IPS-18a (cell line): ENCODE measurements around the gene TMEM269.
A peak's percentile ranks its signal among the peaks of the same experiment; 100 is the strongest.

ENCODE experiments used
- H3K27ac ChIP-seq: one replicate; pipeline ENCODE4 v1.5.1; 2013; ENCODE audit warnings: low read length
- H3K27me3 ChIP-seq: one replicate; pipeline ENCODE4 v1.6.1; 2013; ENCODE audit warnings: mild to moderate bottlenecking, low read length; ENCODE audit not compliant: control insufficient read depth, insufficient read depth
- H3K36me3 ChIP-seq: one replicate; pipeline ENCODE4 v1.6.1; 2013; ENCODE audit warnings: low read depth, low read length; ENCODE audit not compliant: control insufficient read depth
- H3K4me1 ChIP-seq: one replicate; pipeline ENCODE4 v1.6.1; 2013; ENCODE audit warnings: low read depth, low read length; ENCODE audit not compliant: control insufficient read depth
- H3K4me3 ChIP-seq: one replicate; pipeline ENCODE4 v1.5.1; 2013; ENCODE audit warnings: low read length
- H3K9ac ChIP-seq: one replicate; pipeline ENCODE4 v1.6.1; 2013; ENCODE audit warnings: mild to moderate bottlenecking, low read length, moderate library complexity
- H3K9me3 ChIP-seq: one replicate; pipeline ENCODE4 v1.6.1; 2013; ENCODE audit warnings: low read depth, low read length; ENCODE audit not compliant: control insufficient read depth

TMEM269 gene, protein sequence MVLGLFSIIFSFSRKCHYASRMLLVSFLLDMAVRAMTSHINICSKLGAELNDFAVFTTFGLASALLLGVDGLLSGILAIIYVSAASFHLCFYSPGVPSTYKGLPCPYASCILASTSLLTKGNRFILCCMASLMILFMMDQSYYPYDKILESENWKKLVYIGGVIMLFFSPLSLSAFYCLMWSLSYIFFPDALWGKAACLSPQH

DNA sequence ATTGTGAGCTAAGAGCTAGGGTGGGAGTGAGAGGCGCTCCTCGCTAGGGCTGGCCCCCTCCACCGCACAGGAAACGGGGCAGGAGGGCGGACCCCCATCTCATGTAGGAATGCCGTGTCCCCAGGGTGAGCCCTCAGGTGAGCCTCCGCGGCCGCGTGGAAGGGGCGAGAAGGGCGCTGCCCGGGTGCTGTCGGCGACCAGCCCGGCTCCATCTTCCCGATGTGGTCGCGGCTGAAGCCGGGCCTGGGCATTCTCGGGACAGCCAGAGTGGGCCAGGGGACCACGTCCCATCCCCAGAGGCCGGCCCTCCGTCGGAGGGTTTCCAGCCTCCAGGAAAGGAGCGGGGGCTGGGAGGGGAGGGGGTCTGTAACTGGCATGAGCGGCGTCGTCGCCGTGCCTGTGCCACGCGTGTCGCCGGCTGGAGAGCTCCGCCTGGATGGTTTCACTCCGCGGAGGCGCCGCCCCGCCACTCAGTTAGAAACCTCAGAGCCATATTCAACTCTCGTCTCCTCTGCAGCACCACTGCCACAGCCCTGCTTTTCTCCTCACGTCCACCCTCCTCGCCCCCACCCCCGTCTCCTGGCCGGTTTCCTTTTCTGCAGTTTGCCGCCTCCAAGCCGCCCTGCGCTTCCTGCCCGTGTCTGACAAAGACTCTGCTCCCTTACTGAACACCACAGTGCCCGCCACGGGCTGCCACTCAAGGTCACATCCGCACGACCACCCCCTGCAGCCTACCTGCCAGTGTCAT lies at the start of gene TMEM269:
TMEM269 (plus strand) TSS at position 46 of the 748 bp plus-strand sequence. CDS start 4,903 bp downstream, outside the sequence.
- Histone ChIP-seq H3K36me3 (peaks cover 12% of the 10 kb centered on the region), H3K4me1 (no peaks in the 10 kb centered on the region), H3K27me3 (no peaks in the 10 kb centered on the region), H3K9me3 (no peaks in the 10 kb centered on the region), H3K27ac (no peak within 1 kb of the TSS), H3K9ac (no peak within 1 kb of the TSS), H3K4me3 (no peak within 1 kb of the TSS)

- Histone ChIP-seq H3K9me3 (no peaks in the 10 kb centered on the region), H3K27me3 (no peaks in the 10 kb centered on the region), H3K27ac (no peak overlapping the region), H3K4me1 (peaks cover 13% of the 10 kb centered on the region), H3K4me3 (no peak overlapping the region), H3K9ac (no peak overlapping the region), H3K36me3 (no peaks in the 10 kb centered on the region)
These were observed 49.7 kb upstream of the TMEM269 start for GRCh38 chr1:42735056-42735455.

DNA sequence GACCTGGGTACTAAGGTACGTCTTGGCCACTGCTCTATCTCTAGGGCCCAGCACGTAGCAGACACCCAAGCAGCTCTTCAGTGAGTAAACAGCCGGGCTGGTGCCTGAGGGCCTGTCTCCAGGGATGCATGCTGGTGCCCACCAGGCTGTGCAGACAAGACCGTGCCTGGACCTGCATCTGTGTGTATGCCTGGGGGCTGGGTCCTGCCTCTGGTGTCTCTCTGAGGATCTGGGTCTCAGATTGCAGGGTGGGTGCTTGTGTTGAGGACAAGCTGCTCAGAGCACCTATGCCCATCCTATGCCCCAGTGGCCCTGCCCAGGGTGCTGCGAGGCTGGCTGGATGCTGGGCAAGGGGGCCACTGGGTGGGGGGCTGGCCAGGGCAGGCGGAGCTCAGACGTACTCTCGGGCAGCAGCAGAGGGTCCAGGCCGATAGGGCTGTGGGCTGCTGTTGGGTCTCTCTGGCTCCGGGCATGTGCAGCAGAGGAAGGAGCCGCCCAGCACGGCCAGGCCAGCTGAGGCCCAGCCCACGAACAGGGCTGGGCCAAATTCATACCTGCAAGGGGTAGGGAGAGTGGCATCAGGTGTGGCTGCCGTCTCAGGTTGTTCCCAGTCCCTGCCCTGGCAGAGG lies 49.2 kb upstream of the TMEM269 start:
- Histone ChIP-seq H3K9me3 (no peaks in the 10 kb centered on the region), H3K27me3 (no peaks in the 10 kb centered on the region), H3K36me3 (no peaks in the 10 kb centered on the region), H3K4me3 (no peak overlapping the region), H3K9ac (no peak overlapping the region), H3K27ac (no peak overlapping the region), H3K4me1 (peaks cover 17% of the 10 kb centered on the region)

DNA sequence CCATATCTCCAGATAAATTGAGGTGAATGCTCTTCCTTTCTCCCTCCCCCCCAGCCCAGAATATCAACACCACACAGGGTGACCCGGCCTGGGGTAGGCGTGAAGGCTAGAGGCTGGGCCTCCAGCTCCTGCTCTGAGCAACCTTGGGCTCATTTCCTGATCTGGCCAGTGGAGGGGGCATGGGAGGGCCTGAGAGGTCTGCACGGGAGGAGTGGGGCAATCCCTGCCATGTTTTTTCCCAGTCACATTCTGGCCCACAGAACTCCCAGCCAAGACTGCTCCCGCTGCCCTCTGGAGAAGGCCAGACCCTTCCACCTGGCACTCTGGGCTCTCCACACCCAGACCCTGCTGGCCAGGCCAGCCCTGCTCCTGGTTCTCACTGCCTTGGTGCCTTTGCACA lies 48.6 kb upstream of the TMEM269 start:
- H3K9ac ChIP-seq, result no peak overlapping the region

DNA sequence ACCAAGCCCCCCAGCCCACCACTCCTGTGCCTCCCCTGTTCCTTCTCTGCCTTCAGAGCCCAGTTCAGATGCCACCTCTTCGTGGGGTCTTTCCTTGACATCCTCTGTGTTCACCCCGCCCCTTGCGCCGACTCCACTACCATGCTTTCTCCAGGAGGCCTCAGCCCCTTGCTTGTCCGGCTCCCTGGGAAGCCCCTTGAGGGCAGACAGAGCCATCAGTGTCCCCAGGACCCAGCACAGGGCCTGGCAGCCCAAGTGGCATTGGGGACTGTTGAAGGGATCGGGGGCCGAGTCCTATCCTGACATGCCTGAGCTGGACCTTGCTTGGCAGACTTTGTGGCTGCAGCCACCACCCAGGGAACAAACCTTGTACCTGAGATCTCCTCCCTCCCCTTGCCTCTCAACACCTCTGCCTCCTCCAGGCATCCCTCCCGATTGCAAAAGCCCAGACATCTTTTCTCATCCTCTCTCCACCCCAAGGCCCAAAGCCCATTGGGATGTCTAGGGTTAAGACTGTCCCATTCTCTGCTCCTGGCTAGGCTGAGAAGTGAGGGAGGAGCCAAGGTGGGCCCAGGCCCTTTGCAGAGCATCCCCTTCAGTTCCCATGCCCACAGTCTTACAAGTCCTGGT lies 48.1 kb upstream of the TMEM269 start:
- Histone ChIP-seq H3K9me3 (no peaks in the 10 kb centered on the region), H3K4me1 (peaks cover 22% of the 10 kb centered on the region), H3K27ac (no peak overlapping the region), H3K4me3 (no peak overlapping the region), H3K9ac (no peak overlapping the region), H3K27me3 (no peaks in the 10 kb centered on the region), H3K36me3 (no peaks in the 10 kb centered on the region)

More for the DNA sequence above, 48.6 kb upstream of the TMEM269 start:
- H3K36me3 ChIP-seq, result no peaks in the 10 kb centered on the region
- H3K27me3 ChIP-seq, result no peaks in the 10 kb centered on the region
- H3K4me1 ChIP-seq, result peaks cover 18% of the 10 kb centered on the region
- no peaks in the 10 kb centered on the region for H3K9me3 ChIP-seq
- no peak overlapping the region for H3K27ac ChIP-seq
- H3K4me3 ChIP-seq, result no peak overlapping the region

DNA sequence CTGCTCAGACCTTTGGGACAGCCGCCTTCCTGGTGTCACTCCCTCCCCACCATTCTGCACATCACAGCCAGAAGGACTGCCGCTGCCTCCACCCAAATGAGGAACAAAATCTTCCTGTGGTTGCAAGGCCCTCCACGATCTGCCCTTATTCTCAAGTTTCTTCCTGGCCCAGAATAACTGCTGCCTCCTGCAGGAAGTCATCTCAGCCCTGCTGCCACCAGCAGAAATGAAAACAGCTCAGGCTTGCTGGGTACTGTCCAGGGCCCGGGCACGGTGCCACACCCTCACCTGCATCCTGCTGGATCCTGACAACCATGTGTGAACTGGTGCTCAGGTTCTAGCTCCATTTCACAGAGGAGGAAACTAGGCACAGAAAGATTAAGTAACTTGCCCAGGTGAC lies 47.5 kb upstream of the TMEM269 start:
- H3K4me3 ChIP-seq, result no peak overlapping the region
- H3K9ac ChIP-seq, result no peak overlapping the region
- no peaks in the 10 kb centered on the region for H3K27me3 ChIP-seq
- H3K36me3 ChIP-seq, result no peaks in the 10 kb centered on the region
- H3K9me3 ChIP-seq, result no peaks in the 10 kb centered on the region
- no peak overlapping the region for H3K27ac ChIP-seq
- H3K4me1 ChIP-seq, result peaks cover 22% of the 10 kb centered on the region

DNA sequence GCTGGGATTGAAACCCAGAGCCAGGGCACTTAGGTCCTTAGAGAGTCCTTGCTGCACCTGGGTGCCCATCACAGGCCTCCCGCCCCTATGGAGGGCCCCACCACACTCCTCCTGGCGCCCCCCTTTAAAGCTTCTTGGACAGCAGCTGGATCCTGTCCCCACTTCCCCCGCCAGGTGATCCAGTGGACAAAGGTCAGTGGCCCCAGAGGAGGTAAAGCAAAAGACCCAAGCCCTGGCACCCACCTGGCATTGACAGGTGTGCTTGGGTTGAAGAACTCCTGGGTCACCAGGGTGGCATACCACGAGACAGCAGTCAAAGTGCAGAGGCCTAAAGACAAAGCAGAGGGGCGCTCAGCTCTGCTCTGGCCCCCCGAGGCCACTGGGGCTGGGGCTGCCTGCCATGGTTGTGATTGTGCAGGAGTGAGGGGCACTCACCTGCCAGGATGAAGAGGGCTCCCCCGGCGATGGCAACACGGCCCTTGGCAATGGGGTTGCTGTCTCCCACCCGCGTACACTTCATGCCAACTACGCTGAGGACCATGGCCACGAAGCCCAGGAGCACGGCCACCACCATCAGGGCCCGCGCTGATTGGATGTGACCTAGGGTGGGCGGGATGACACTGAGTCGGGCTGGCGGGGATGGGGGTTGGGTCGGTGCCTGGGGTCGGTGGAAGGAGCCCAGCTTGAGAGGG lies 46.7 kb upstream of the TMEM269 start:
- Histone ChIP-seq H3K4me3 (no peak overlapping the region), H3K9me3 (no peaks in the 10 kb centered on the region), H3K27ac (no peak overlapping the region), H3K27me3 (no peaks in the 10 kb centered on the region), H3K4me1 (peaks cover 22% of the 10 kb centered on the region), H3K9ac (no peak overlapping the region), H3K36me3 (no peaks in the 10 kb centered on the region)

DNA sequence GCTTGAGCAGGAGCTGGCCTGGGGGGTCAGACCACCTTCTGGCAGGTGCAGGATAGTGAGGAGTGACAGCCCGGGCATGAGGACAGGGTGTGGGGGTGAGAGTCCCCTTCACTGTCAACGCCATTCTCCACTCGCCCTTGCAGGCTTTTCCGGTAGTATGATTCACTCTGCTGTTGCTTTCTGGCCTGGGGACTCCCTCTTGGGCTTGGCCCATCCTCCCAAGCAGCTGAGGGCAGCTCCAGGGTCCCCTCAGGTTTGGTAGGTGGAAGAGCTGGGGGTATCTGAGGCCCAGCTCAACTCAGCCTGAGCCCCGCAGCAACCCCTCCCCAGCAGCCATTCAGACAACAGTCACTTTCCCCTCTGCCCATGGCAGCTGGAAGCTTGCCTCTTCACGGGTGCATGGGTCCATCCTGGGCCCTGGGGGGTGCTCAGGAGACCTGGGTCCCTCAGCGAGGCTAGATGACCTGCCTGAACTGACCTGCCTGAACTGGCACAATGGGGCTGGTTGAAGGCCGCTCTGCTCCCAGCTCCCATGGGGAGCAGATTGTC lies 46.0 kb upstream of the TMEM269 start:
- Histone ChIP-seq H3K36me3 (no peaks in the 10 kb centered on the region), H3K9me3 (no peaks in the 10 kb centered on the region), H3K4me1 (peaks cover 22% of the 10 kb centered on the region), H3K4me3 (no peak overlapping the region), H3K27me3 (no peaks in the 10 kb centered on the region), H3K27ac (no peak overlapping the region), H3K9ac (no peak overlapping the region)

DNA sequence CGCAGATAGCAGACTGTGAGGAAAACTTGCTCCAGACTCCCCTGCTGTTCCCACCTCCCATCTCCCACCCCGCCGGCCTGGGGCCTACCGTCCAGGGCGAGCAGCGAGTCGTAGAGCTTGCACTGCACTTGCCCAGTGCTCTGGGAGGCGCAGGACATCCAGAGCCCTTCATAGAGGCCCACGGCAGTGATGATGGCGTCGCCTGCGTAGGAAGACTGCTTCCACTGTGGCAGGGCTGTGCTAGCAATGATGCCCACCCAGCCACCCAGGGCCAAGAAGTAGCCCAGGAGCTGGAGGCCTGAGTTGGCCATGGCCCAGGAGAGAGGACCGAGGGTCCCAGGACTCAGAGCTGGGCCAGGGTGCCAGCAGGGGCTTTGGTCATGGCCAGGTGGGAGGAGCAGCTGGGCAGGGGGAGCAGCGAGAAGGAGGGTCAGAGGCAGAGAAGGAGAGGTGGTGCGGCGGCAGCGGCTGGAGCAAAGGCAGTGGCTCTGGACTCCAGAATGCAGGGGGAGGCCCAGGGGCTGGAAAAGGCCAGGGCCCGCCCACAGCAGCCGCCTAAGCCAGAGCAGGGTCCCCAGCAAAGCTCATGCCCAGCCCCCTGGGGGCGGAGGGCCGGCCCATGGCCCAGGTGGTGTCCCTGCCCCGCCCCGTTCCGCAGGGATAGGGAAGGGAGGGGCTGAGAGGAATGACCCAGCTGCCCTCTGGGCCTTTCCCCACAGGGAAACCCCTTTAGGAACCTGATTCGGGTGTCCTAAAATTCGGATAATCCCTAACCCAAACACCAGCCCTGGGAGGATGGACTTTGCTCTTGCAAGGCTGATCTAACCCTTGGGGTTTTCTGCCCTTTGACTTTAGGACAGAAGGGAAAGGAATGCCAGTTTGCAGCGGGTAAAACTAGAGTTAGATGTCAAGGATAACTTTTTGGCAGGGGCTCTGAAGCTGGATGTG lies 44.8 kb upstream of the TMEM269 start, which contains the start of gene CLDN19:
CLDN19 (minus strand) TSS at position 484 of the 948 bp plus-strand sequence; CDS start at position 311, 173 bp downstream.
- peak within 1 kb of the TSS; percentile 44 for H3K9ac ChIP-seq
- no peak within 1 kb of the TSS for H3K27ac ChIP-seq
- H3K4me1 ChIP-seq, result peaks cover 16% of the 10 kb centered on the region
- no peaks in the 10 kb centered on the region for H3K36me3 ChIP-seq
- peak within 1 kb of the TSS; percentile 43 for H3K4me3 ChIP-seq
- H3K9me3 ChIP-seq, result no peaks in the 10 kb centered on the region
- no peaks in the 10 kb centered on the region for H3K27me3 ChIP-seq

GRCh38 chr1:42740851-42741580 lies 43.8 kb upstream of the TMEM269 start:
- H3K27me3 ChIP-seq, result no peaks in the 10 kb centered on the region
- peak overlapping the region; percentile 22 for H3K4me3 ChIP-seq
- H3K9ac ChIP-seq, result peak overlapping the region; percentile 44
- H3K27ac ChIP-seq, result no peak overlapping the region
- peaks cover 16% of the 10 kb centered on the region for H3K4me1 ChIP-seq
- peaks cover 4% of the 10 kb centered on the region for H3K36me3 ChIP-seq
- H3K9me3 ChIP-seq, result no peaks in the 10 kb centered on the region
